ENCODE results near the gene CACNG3.
"Not testable (repeated sequence)": the region's sequence is repeated elsewhere in the genome, so short reads cannot be mapped to it uniquely, and the experiment has no call there.

The CACNG3 gene

DNA sequence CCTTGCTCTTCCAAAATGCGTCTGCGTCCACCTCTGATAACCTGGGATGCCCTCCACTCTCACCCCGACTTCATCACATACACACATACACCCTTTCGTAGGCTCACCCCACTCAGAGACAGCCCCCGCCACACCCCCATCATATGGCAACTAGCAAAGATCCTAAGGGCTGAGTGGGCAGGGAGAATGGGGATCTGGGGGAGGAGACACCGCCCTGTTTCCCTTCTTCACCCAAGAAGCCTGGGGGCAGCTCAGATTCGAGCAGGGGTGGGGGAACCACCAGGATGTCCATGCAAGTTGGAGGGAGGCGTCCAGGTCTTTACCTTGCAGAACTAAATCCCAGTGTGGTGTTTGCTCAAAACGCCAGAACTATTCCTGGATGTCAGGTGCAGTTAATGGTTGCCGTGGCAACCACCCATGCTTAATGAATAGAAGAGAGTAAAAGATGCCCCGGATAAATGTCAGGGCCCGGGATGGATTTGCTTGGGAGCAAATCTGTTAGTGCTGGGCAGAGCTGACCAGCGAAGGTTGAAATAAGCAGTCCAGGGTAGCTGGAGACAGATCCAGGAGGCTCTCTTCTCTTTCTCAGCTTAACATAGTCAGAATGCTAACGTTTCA is 72.8 kb downstream of the CACNG3 start:
- in situ Hi-C loops (cut with MboI; ENCODE audit: low sequenced_read_pairs), result no loop called here

GRCh38 chr16:24332178-24332577 is 76.0 kb downstream of the CACNG3 start:
- in situ Hi-C loops (cut with MboI; ENCODE audit: low sequenced_read_pairs), result no loop called here

DNA sequence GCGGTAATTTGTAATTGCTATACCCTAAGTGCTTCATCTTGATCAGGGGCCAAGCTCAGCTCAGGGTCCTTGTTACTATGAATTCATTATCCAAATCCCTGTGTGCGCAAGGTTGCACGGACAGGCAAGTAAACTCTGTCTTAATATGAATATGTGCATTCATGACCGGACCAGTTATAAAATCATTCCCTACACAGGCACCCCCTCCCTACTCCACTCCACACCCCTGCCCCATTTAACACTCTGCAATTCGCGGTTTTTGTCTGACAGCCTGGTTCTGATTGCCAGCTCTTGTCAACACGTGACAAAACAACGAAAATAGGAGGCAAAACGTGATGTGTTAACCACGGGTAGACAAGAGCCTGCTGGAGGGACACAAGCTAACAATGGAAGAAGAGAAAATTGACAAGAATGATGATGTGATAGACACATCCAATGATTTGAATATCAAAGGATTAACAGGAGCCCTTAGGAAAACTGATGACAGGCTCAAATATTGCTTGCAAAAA is 76.5 kb downstream of the CACNG3 start:
- in situ Hi-C loops (cut with MboI; ENCODE audit: low sequenced_read_pairs), result no loop called here

DNA sequence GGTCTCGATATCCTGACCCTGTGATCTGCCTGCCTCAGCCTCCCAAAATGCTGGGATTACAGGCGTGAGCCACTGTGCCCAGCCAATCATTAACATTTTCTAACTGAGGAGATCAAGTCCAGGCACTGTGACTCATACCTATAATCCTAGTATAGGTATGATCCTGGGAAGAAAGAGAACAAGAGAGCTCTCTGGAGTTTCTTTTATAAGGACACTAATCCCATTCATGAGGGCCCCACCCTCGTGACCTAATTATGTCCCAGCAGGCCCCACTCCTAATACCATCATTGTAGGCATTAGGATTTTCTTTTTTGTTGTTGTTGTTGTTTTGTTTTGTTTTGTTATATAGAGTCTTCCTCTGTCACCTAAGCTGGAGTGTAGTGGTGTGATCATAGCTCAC is 80.4 kb downstream of the CACNG3 start:
- in situ Hi-C loops (cut with MboI; ENCODE audit: low sequenced_read_pairs), result no loop called here

GRCh38 chr16:24337013-24337412 is 80.9 kb downstream of the CACNG3 start:
- in situ Hi-C loops (cut with MboI; ENCODE audit: low sequenced_read_pairs), result no loop called here

GRCh38 chr16:24343829-24344228 is 87.7 kb downstream of the CACNG3 start:
- in situ Hi-C loops (cut with MboI; ENCODE audit: low sequenced_read_pairs), result not testable (repeated sequence)

- in situ Hi-C loops (cut with MboI; ENCODE audit: low sequenced_read_pairs), result no loop called here
Observed at GRCh38 chr16:24344784-24345183, 88.6 kb downstream of the CACNG3 start.

GRCh38 chr16:24345704-24346103 is 89.6 kb downstream of the CACNG3 start:
- in situ Hi-C loops (cut with MboI; ENCODE audit: low sequenced_read_pairs), result no loop called here

GRCh38 chr16:24346734-24347133 is 90.6 kb downstream of the CACNG3 start:
- in situ Hi-C loops (cut with MboI; ENCODE audit: low sequenced_read_pairs), result no loop called here

DNA sequence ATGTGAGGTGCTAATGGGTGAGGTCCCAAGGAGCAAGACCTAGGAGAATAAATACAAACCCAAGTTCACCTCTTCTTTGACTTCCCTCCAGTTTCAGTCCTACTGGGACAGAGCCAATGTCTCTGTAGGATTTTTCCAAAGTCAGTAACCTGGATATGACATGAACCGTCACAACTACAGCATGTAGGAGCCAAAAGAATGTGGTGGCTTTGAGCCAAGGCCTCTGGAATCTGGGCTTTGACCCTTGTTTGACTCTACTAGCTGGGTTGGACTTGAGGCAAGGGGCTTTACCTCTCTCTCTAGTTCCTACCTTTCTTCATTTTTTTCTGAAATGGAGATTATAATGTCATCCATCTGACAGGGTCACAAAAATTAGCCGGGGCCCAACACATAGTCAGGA is 91.4 kb downstream of the CACNG3 start:
- in situ Hi-C loops (cut with MboI; ENCODE audit: low sequenced_read_pairs), result no loop called here

DNA sequence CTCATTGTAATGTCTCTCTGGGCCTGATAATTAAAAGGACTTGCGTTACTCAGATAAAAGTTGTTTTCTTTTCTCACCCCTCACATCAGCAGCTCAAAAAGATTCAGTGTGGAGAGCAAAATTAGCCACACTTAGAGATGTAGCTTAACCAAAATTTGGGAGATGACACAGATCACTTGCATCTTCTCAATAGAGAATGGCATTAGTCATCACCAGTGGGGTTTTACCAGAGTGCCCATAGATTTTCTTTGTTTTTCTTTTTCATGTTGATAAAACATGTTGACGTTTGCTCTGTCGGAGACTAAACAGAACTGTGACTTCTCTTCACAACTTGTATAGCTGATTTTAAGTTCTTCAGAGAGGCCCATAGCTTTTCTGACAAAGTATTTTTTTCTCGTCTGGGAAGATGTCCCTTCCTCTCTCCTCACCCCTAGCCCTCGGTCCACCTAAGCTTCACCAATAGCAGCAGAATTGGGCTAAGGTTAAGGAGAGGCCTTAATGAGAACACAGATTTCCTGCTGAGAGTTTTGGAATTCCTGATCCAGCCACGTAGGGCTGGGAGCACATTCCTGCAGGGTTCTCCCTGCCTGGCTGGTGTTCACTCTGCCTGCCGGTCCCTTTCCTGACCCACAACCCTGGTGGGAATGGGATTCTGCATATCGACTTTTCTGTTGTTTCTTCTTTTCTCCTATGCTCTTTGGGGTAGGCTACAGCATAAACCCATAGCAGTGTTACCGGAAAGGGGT is 92.6 kb downstream of the CACNG3 start:
- in situ Hi-C loops (cut with MboI; ENCODE audit: low sequenced_read_pairs), result no loop called here

- in situ Hi-C loops (cut with MboI; ENCODE audit: low sequenced_read_pairs), result no loop called here
Observed at GRCh38 chr16:24349320-24349719, 93.2 kb downstream of the CACNG3 start.

- in situ Hi-C loops (cut with MboI; ENCODE audit: low sequenced_read_pairs), result no loop called here
Observed at GRCh38 chr16:24352746-24353145, 96.6 kb downstream of the CACNG3 start.

- in situ Hi-C loops (cut with MboI; ENCODE audit: low sequenced_read_pairs), result no loop called here
Observed at GRCh38 chr16:24353622-24354021, 97.5 kb downstream of the CACNG3 start.

DNA sequence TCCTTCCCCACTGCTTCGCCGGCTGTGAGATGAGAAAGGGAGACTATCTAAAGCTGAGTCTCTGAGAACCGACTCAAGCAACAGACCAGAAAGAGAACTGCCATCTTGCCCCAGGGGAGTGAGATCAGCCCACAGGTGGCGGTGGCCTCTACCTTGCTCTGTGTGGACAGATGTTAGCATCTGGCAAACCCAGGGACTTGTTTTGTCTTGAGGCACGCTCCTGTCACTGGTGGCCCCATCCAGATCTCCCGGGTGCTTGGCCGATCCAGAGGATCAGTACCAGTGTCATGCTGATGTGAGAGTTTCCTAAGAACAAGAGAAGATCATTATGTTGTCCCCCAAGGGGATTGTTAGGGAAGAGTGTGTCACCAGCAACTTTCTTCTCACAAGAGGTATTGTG is 101.4 kb downstream of the CACNG3 start:
- in situ Hi-C loops (cut with MboI; ENCODE audit: low sequenced_read_pairs), result no loop called here

- in situ Hi-C loops (cut with MboI; ENCODE audit: low sequenced_read_pairs), result no loop called here
Observed at GRCh38 chr16:24358117-24358516, 102.0 kb downstream of the CACNG3 start.

DNA sequence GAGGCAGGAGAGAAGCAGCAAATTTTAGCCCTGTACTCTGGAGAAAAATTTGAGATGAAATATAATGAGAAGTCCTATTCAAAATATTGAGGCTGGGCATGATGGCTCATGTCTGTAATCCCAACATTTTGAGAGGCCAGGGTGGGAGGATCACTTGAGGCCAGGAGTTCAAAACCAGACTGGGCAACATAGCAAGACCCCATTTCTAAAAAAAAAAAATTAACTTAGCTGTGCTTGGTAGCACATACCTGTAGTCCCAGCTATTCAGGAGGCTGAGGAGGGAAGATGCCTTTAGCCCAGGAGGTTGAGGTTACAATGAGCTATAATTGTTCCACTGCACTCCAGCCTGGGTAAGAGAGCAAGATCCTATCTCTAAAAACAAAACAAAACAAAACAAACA is 103.4 kb downstream of the CACNG3 start:
- in situ Hi-C loops (cut with MboI; ENCODE audit: low sequenced_read_pairs), result no loop called here

GRCh38 chr16:24360936-24361335 is 104.8 kb downstream of the CACNG3 start:
- in situ Hi-C loops (cut with MboI; ENCODE audit: low sequenced_read_pairs), result no loop called here

GRCh38 chr16:24364596-24364995 is 108.5 kb downstream of the CACNG3 start:
- in situ Hi-C loops (cut with MboI; ENCODE audit: low sequenced_read_pairs), result no loop called here

DNA sequence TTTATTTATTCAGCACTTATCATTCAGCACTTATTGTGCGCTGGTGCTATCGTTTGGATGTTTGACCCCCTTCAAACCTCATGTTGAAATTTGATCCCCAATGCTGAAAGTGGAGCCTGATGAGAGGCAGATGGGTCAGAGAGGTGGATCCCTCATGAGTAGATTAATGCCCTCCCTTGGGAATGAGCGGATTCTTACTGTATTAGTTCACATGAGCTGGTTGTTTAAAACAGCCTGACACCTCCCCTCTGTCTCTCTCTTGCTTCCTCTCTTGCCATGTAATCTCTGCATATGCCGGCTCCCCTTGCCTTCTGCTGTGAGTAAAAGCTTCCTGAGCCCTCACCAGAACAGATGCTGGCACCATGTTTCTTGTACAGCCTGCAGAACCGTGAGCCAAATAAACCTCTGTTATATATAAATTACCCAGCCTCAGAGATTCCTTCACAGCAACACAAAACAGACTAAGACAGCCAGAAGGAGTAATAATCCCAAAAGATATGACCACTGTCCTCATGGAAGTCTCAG is 111.1 kb downstream of the CACNG3 start:
- in situ Hi-C loops (cut with MboI; ENCODE audit: low sequenced_read_pairs), result no loop called here

DNA sequence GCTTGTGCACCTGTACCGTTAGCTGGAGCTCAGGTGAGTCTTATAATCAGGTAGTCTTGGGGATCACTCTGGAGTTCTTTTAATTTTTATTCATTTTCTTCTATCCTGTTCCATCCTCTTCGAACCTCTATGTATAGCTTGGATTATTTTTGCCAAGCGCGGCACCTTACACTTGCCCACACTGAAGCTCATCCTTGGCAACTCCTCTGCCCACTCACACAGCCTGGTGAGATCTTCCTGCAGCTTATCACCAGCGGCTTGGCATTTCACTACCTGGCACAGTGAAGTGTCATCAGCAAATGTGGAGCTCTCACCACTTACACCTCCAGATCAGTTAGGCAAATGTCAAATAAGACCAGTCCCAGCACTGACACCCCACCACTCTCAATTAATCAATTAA is 116.7 kb downstream of the CACNG3 start:
- in situ Hi-C loops (cut with MboI; ENCODE audit: low sequenced_read_pairs), result no loop called here

DNA sequence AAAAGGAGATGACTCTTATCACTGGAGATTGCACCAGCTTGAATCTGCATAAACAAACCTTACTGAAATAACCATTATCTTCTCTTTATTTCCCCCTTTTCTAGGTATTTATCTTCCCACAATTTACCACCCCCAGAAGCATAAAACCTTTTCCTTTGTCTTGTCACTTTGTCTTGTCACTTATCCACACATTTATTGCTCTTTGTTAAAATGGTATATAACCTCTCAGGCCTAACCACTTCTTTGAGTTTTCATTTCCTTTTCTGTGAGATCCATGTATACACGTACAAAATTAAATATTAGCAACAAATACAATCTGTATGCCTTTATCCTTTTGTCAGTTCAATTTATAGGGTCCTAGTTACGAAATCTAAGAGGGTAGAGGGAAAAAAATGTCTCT is 122.9 kb downstream of the CACNG3 start:
- in situ Hi-C loops (cut with MboI; ENCODE audit: low sequenced_read_pairs), result no loop called here

Data from HL-60/S4 treated with phorbol 12-myristate 13-acetate at 8.2 ng/mL for 4 days and 3 days (cell line).